Prostate gland (tissue), 2 donors: ENCODE data around the gene MEX3D. TPM values are rescaled to one million over a fixed set of nuclear protein-coding genes. Genes with fewer than 3 reads are reported as not detected.

ENCODE experiments used
- DNase-seq: peaks from one replicate; pipeline ENCODE4 v3.0.0-alpha.2; 2019; ENCODE audit warnings: low spot score
- H3K27ac ChIP-seq, 2 donors: fragments of 200-600 bp; sonication (generic); 2 replicates each; pipeline ENCODE4 v1.5.1; 2017 to 2019
- H3K27me3 ChIP-seq: fragments of 200-600 bp; sonication (generic); replicated peaks from 2 replicates; pipeline ENCODE4 v1.5.1; 2019; ENCODE audit not compliant: insufficient read depth
- H3K36me3 ChIP-seq, 2 donors: fragments of 200-600 bp; sonication (generic); 1 replicate in 1 of 2; 2 replicates in 1 of 2; pipeline versions ENCODE4 v1.5.1 to v1.8.1; 2017 to 2019
- H3K4me1 ChIP-seq: fragments of 200-600 bp; sonication (generic); replicated peaks from 2 replicates; pipeline ENCODE4 v1.5.1; 2019
- H3K4me3 ChIP-seq, 2 donors: fragments of 200-600 bp; sonication (generic); 2 replicates each; pipeline ENCODE4 v1.5.1; 2017 to 2019
- H3K9me3 ChIP-seq: fragments of 200-600 bp; sonication (generic); 2 replicates; pipeline ENCODE4 v1.5.1; 2017
- CTCF ChIP-seq, 4 experiments: fragments of 200-600 bp in 2 of 4; fragments of 450-650 bp in 2 of 4; sonication (generic) in 2 of 4; IDR thresholded peaks; 1 replicate in 3 of 4; 2 replicates in 1 of 4; pipeline ENCODE4 v1.5.1; 2016 to 2019; ENCODE audit warnings: antibody characterized with exemption in 4 of 4, mild to moderate bottlenecking in 2 of 4, moderate library complexity in 2 of 4
- POLR2A ChIP-seq: fragments of 450-650 bp; IDR thresholded peaks from one replicate; pipeline ENCODE4 v1.6.1; 2016; ENCODE audit warnings: antibody characterized with exemption, mild to moderate bottlenecking
- POLR2AphosphoS5 ChIP-seq: sonication (generic); formaldehyde crosslinking; IDR thresholded peaks from one replicate; pipeline ENCODE4 v1.6.1; 2017; ENCODE audit warnings: antibody characterized with exemption
- WGBS: methylation state at CpG from one replicate; pipeline ENCODE4 v1.1.5; 2018; 5-methylcytosine and 5-hydroxymethylcytosine counted together
- intact Hi-C: fragments of 100-400 bp; cut with DNase I; formaldehyde crosslinking; loops from one replicate; pipeline ENCODE4 v1.14.2; 2022
- total RNA-seq, 2 donors: library from RNA; depleted of rRNA; stranded (reverse); fragments of >200 nt; gene quantifications; one replicate each; pipeline ENCODE4 v1.1.0, GENCODE V29; 2016

MEX3D gene
- 10 to 100 TPM; 60.6 to 87.0 TPM for total RNA-seq

DNA sequence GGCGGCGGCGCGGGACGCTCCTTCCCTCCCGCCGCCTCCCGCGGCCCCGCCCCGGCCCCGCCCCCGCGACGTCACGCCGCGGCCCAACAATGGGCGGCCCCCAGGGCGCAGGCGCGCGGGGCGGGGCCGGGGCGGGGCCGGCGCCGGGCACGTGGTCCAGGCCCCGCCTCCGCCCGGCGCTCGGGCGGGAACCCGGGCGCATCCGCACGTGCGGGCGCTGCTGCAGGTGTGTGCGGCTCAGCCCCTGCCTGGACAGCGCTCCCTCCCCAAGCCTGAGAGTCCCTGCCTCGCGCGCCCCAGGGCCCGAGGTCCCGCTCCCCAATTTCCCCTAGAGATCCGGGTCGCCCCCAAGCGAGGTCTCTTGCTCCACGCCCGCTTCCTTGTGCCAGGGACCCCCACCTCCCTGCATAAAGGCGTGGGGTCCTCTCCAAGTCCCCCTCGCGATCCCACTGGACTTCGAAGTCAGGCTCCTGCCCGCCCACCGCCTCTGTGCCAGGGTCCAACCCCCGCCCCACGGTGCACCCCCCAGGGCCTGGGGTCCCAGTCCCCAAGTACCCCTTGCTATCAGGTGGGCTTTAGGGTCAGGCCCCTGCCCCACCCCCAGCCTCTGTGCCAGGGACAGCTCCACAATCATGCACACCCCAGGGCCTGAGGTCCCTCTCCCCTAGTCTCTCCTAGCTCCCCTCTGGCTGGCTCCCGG lies at the start of gene MEX3D:
Gene MEX3D (minus strand): TSS at position 6 of the 700 bp plus-strand sequence. CDS start 267 bp downstream, outside the sequence.
- WGBS = 18% methylated on average over 26 of the region's 63 CpGs
- TF ChIP-seq POLR2A = no peak
- TF ChIP-seq POLR2AphosphoS5 = no peak
- TF ChIP-seq CTCF (IDR thresholded peaks at IDR 0.05) = no peak
- DNase-seq = peak; percentile 68
- peaks cover 11% of the 10 kb centered on the region for H3K4me1 ChIP-seq
- H3K36me3 ChIP-seq = no peaks in the 10 kb centered on the region
- peak within 1 kb of the TSS; percentile 88 to 91 for H3K27ac ChIP-seq
- H3K4me3 ChIP-seq = peak within 1 kb of the TSS; percentile 61 to 65
- no peaks in the 10 kb centered on the region for H3K9me3 ChIP-seq
- H3K27me3 ChIP-seq = no peaks in the 10 kb centered on the region
- intact Hi-C loops = no loop called here

- Histone ChIP-seq H3K27ac (no peak overlapping the region), H3K9me3 (no peaks in the 10 kb centered on the region), H3K4me1 (no peaks in the 10 kb centered on the region), H3K4me3 (no peak overlapping the region), H3K27me3 (no peaks in the 10 kb centered on the region), H3K36me3 (peaks cover 4 to 17% of the 10 kb centered on the region in 2 donors)
- TF ChIP-seq POLR2AphosphoS5 (no peak), CTCF (IDR thresholded peaks at IDR 0.05) (no peak), POLR2A (no peak)
- 71% methylated on average over 4 of the region's 4 CpGs for WGBS
- intact Hi-C loops = no loop called here
- DNase-seq = no peak
These were observed 48.8 kb upstream of the MEX3D start for GRCh38 chr19:1616875-1617274.

GRCh38 chr19:1616396-1616795 lies 48.3 kb upstream of the MEX3D start:
- no peak overlapping the region for H3K27ac ChIP-seq
- 79% methylated on average over 8 of the region's 8 CpGs for WGBS
- H3K4me1 ChIP-seq = no peaks in the 10 kb centered on the region
- H3K9me3 ChIP-seq = no peaks in the 10 kb centered on the region
- TF ChIP-seq POLR2AphosphoS5 = no peak
- no peak for TF ChIP-seq POLR2A
- no peak for TF ChIP-seq CTCF (IDR thresholded peaks at IDR 0.05)
- no peak overlapping the region for H3K4me3 ChIP-seq
- peaks cover 4 to 17% of the 10 kb centered on the region in 2 donors for H3K36me3 ChIP-seq
- intact Hi-C loops = no loop called here
- DNase-seq = no peak
- H3K27me3 ChIP-seq = no peaks in the 10 kb centered on the region

DNA sequence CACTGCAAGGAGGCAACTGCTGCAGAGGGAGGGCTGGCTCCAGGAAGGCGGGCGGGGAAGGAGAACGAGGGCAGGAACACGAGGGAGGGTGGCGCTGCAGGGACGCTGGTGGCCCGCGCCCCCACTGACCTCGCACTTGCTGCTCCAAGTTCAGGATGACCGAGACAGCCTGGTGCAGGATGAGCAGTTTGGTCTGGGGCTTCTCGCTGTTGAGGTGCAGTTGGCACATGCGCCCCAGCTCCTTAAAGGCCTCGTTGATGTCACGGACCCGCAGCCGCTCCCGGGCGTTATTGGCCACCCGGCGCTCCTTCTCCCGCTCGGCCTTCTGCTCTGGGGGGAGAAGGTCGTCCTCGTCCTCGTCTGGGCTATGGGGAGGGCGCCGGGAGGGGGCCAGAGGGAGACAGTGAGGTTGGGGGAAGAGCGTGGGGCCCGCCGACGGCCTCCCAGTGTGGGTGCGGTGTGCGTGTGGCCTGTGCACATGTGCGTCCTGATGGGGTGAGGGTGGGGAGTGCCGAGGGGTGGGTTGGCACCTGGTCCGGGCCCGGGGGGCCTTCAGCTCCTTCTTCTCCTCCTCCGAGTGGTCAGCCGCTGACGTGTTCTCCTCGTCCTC lies 47.1 kb upstream of the MEX3D start:
- H3K4me3 ChIP-seq = no peak overlapping the region
- DNase-seq = no peak
- no peaks in the 10 kb centered on the region for H3K27me3 ChIP-seq
- H3K36me3 ChIP-seq = peaks cover 4 to 17% of the 10 kb centered on the region in 2 donors
- no peaks in the 10 kb centered on the region for H3K4me1 ChIP-seq
- no peaks in the 10 kb centered on the region for H3K9me3 ChIP-seq
- TF ChIP-seq POLR2A = no peak
- no peak overlapping the region for H3K27ac ChIP-seq
- intact Hi-C loops = no loop called here
- whole genome bisulfite sequencing = 92% methylated on average over 41 of the region's 41 CpGs

DNA sequence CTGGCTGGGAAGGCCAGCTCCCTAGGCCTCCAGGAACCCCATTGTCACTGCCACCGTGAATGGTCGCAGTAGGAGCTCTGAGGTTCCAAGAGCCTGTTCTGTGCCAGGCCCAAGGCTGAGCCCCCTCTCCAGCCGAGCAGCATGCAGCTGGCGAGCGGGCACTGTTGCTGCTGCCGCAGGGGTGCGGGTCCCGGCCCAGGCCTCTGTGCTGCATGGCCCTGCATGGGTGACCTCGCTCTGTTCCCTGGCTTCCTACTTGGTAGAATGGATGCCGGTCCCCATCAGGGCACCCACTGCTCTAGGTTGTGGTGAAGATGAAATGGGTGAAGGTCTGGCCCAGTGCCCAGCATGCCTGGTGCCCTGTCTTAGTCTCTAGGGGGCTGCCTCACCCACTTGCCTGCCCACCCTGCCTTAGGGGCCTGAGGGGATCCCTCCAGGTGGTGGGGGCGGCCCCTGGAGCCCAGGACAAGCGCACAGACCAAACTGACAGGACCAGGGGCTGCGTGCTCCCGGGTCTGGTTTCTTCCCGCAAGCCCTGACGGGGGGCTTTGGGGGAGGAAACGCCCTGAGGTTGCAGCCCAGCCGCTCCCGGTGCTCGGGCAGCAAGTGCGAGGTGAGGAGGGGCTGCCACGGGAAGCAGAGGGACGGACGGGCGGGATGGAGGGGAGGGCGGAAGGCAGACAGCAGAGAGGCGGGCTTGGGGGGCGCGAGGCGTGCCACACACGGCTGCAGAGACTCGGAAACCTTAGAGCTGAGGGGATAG lies 45.9 kb upstream of the MEX3D start:
- intact Hi-C loops = no loop called here
- H3K36me3 ChIP-seq = peaks cover 4 to 8% of the 10 kb centered on the region in 2 donors

More for the DNA sequence above, 45.9 kb upstream of the MEX3D start:
- Histone ChIP-seq H3K4me3 (no peak overlapping the region), H3K9me3 (no peaks in the 10 kb centered on the region), H3K4me1 (no peaks in the 10 kb centered on the region), H3K27ac (no peak overlapping the region), H3K27me3 (no peaks in the 10 kb centered on the region)
- WGBS = 89% methylated on average over 32 of the region's 32 CpGs
- TF ChIP-seq POLR2A = no peak
- TF ChIP-seq POLR2AphosphoS5 = no peak
- TF ChIP-seq CTCF (IDR thresholded peaks at IDR 0.05) = no peak
- DNase-seq = no peak
